Naive B cell (primary cell): ENCODE measurements around the gene P4HB. TPM values are rescaled to one million over a fixed set of nuclear protein-coding genes. Genes with fewer than 3 reads are reported as not detected.

Experiments used
- ATAC-seq, 2 donors: fragments of 150-1000 bp; cut with Tn5 transposase; 2 replicates each; pipeline ENCODE4 v1.10.0; 2021; ENCODE audit warnings: low read depth in 2 of 2, mild to moderate bottlenecking in 2 of 2, moderate library complexity in 2 of 2
- DNase-seq: peaks from one replicate; pipeline ENCODE4 v3.0.0; 2022
- H3K27ac Mint-ChIP-seq, 6 donors: one replicate each; pipeline ENCODE4 v1.8.0; 2020 to 2022; ENCODE audit warnings: mild to moderate bottlenecking in 6 of 6, mixed read lengths in 6 of 6, moderate library complexity in 5 of 6, inconsistent platforms in 2 of 6
- H3K27me3 Mint-ChIP-seq, 3 donors: one replicate each; pipeline ENCODE4 v1.8.0; 2021 to 2022; ENCODE audit warnings: mixed read lengths in 3 of 3, mild to moderate bottlenecking in 1 of 3
- H3K36me3 Mint-ChIP-seq, 2 donors: one replicate each; pipeline ENCODE4 v1.8.0; 2020 to 2022; ENCODE audit warnings: mixed read lengths in 2 of 2, inconsistent platforms in 1 of 2, mild to moderate bottlenecking in 1 of 2
- H3K4me1 Mint-ChIP-seq, 3 donors: one replicate each; pipeline ENCODE4 v1.8.0; 2020 to 2022; ENCODE audit warnings: mixed read lengths in 3 of 3, inconsistent platforms in 1 of 3, mild to moderate bottlenecking in 1 of 3, moderate library complexity in 1 of 3
- H3K4me3 Mint-ChIP-seq, 8 donors: one replicate each; pipeline ENCODE4 v1.8.0; 2020 to 2022; ENCODE audit warnings: mild to moderate bottlenecking in 8 of 8, mixed read lengths in 8 of 8, moderate library complexity in 8 of 8, inconsistent platforms in 2 of 8
- H3K9me3 Mint-ChIP-seq, 7 donors: one replicate each; pipeline ENCODE4 v1.8.0; 2020 to 2022; ENCODE audit warnings: mixed read lengths in 7 of 7, mild to moderate bottlenecking in 5 of 7, inconsistent platforms in 2 of 7, moderate library complexity in 1 of 7
- polyA plus RNA-seq, 6 donors: library from polyadenylated mRNA; unstranded; fragments of 300-500 nt; fragmentation: Illumina TruSeq; gene quantifications; one replicate each; pipeline ENCODE4 v1.2.3, GENCODE V29; 2021; ENCODE audit warnings: low read depth in 6 of 6

Gene P4HB
- polyA plus RNA-seq, 6 donors from 2014 or later: 139 to 192 (median 158) TPM

GRCh38 chr17:81902023-81902652 is 41.8 kb upstream of the P4HB start, which contains the start of gene NPB:
NPB (plus strand) TSS chr17:81902238; CDS start chr17:81902278, 40 bp downstream.
- H3K27me3 Mint-ChIP-seq: peaks cover 7 to 13% (median 12%) of the 10 kb centered on the region in 3 donors
- DNase-seq (no peak), ATAC-seq (peak; percentile 56 to 57)
- H3K4me3 Mint-ChIP-seq: peak within 1 kb of the TSS; percentile 21 to 65 (median 28)
- H3K9me3 Mint-ChIP-seq: no peaks in the 10 kb centered on the region
- peaks cover 6 to 8% (median 8%) of the 10 kb centered on the region in 3 donors for H3K4me1 Mint-ChIP-seq
- peaks cover 9 to 11% of the 10 kb centered on the region in 2 donors for H3K36me3 Mint-ChIP-seq
- no peak within 1 kb of the TSS for H3K27ac Mint-ChIP-seq

- Mint-ChIP-seq H3K27ac (no peak overlapping the region), H3K27me3 (peaks cover 7 to 13% (median 12%) of the 10 kb centered on the region in 3 donors), H3K4me3 (peak overlapping the region; percentile 20 to 82 (median 28)), H3K4me1 (peaks cover 6 to 8% (median 8%) of the 10 kb centered on the region in 3 donors), H3K36me3 (peaks cover 9 to 11% of the 10 kb centered on the region in 2 donors), H3K9me3 (no peaks in the 10 kb centered on the region)
- ATAC-seq: no peak
- DNase-seq: no peak
Measured at GRCh38 chr17:81901167-81902022, 41.1 kb upstream of the P4HB start.

GRCh38 chr17:81900181-81900820 is 40.0 kb upstream of the P4HB start:
- Mint-ChIP-seq H3K27me3 (peaks cover 7 to 13% (median 12%) of the 10 kb centered on the region in 3 donors), H3K36me3 (peaks cover 9 to 11% of the 10 kb centered on the region in 2 donors), H3K27ac (no peak overlapping the region), H3K9me3 (no peaks in the 10 kb centered on the region), H3K4me1 (peaks cover 6 to 8% (median 8%) of the 10 kb centered on the region in 3 donors), H3K4me3 (peak overlapping the region in 3 of 8 donors; percentile 20 to 30 (median 27))
- DNase-seq: no peak
- no peak for ATAC-seq

- no peak for ATAC-seq
- Mint-ChIP-seq H3K4me3 (peak overlapping the region in 1 of 8 donors; percentile 19), H3K36me3 (peaks cover 9 to 11% of the 10 kb centered on the region in 2 donors), H3K4me1 (peaks cover 6 to 8% (median 8%) of the 10 kb centered on the region in 3 donors), H3K27ac (no peak overlapping the region), H3K9me3 (no peaks in the 10 kb centered on the region), H3K27me3 (peaks cover 7 to 13% (median 12%) of the 10 kb centered on the region in 3 donors)
- DNase-seq: no peak
Measured at GRCh38 chr17:81899514-81900166, 39.3 kb upstream of the P4HB start.

GRCh38 chr17:81898885-81899284 is 38.5 kb upstream of the P4HB start:
- Mint-ChIP-seq H3K4me1 (peaks cover 6 to 8% (median 8%) of the 10 kb centered on the region in 3 donors), H3K9me3 (no peaks in the 10 kb centered on the region), H3K27ac (no peak overlapping the region), H3K36me3 (peaks cover 9 to 11% of the 10 kb centered on the region in 2 donors), H3K27me3 (peaks cover 7 to 13% (median 12%) of the 10 kb centered on the region in 3 donors), H3K4me3 (no peak overlapping the region)
- DNase-seq (no peak), ATAC-seq (no peak)

DNA sequence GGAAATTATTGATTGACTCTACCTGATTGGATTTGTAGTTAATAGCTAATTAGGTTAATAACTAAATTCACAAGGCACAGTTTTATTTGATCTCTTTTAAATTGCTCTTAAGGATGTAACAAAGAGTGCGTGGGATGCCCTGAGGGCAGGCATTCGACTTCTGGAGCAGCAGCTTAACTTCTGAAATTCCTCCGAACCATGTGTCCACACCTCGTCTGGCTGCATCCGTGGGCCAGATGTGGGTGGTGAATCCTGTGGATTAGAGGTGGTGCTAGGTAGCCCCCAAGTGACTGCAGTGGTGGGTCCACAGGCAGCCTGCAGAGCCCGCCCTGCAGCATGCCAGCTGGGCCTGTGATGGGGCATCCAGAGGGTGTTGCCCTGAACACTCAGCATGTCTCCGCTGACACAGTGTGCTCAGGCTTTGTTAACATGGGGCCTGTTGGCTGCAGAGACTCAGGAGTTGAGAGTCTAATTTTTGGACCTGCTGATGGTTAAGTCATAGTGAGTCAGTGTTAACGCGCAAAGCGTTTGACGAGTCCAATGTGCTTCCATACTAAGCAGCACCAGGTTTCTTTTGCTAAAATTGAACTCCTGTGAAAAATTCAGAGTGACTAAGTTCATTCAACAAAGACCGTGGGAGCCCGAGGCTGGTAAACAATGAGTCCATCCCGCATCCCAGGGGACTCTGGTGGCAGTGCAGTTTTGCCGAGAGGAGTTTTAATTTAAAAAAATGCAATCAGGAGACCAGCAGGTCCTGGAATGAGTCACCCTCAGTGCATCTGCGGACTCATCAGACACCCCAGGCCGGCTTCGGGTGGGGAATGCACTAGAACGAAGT is 37.9 kb upstream of the P4HB start:
- Mint-ChIP-seq H3K9me3 (no peaks in the 10 kb centered on the region), H3K4me1 (peaks cover 6 to 14% (median 8%) of the 10 kb centered on the region in 3 donors), H3K36me3 (peaks cover 9 to 11% of the 10 kb centered on the region in 2 donors), H3K4me3 (no peak overlapping the region), H3K27ac (no peak overlapping the region), H3K27me3 (peaks cover 7 to 13% (median 12%) of the 10 kb centered on the region in 3 donors)
- ATAC-seq: no peak
- no peak for DNase-seq

- Mint-ChIP-seq H3K4me3 (peak overlapping the region in 2 of 8 donors; percentile 3 to 6), H3K27ac (peak overlapping the region in 1 of 6 donors; percentile 56), H3K9me3 (no peaks in the 10 kb centered on the region), H3K4me1 (peaks cover 0 to 14% (median 4%) of the 10 kb centered on the region in 3 donors), H3K36me3 (peaks cover 0 to 6% of the 10 kb centered on the region in 2 donors), H3K27me3 (no peaks in the 10 kb centered on the region)
- DNase-seq (no peak), ATAC-seq (no peak)
Measured at GRCh38 chr17:81895400-81895799, 35.1 kb upstream of the P4HB start.

DNA sequence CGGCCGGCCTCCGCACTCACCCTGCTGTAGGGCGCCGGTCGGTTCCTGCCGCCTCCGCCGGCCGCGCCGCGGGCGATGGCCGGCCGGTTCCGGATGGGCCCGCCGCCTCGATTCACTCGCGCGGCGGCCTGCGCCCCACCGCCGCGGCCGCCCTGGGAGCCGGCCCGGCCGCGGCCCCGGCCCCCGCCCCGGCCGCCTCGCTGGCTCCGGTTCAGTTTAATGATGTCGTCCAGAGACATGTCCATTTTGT is 30.9 kb upstream of the P4HB start:
- H3K9me3 Mint-ChIP-seq: no peaks in the 10 kb centered on the region
- ATAC-seq: peak; percentile 4 to 8
- peak overlapping the region; percentile 86 to 99 (median 95) for H3K4me3 Mint-ChIP-seq
- no peak for DNase-seq
- H3K27me3 Mint-ChIP-seq: no peaks in the 10 kb centered on the region
- H3K4me1 Mint-ChIP-seq: peaks cover 8 to 24% (median 16%) of the 10 kb centered on the region in 3 donors
- H3K27ac Mint-ChIP-seq: peak overlapping the region; percentile 95 to 100 (median 97)
- peaks cover 3 to 13% of the 10 kb centered on the region in 2 donors for H3K36me3 Mint-ChIP-seq

- no peak for DNase-seq
- Mint-ChIP-seq H3K4me3 (peak overlapping the region; percentile 75 to 94 (median 86)), H3K27ac (peak overlapping the region; percentile 39 to 96 (median 91)), H3K4me1 (peaks cover 12 to 26% (median 17%) of the 10 kb centered on the region in 3 donors), H3K27me3 (no peaks in the 10 kb centered on the region), H3K36me3 (peaks cover 3 to 13% of the 10 kb centered on the region in 2 donors), H3K9me3 (no peaks in the 10 kb centered on the region)
- no peak for ATAC-seq
Measured at GRCh38 chr17:81890447-81891302, 30.3 kb upstream of the P4HB start.

- peak overlapping the region in 7 of 8 donors; percentile 66 to 94 (median 85) for H3K4me3 Mint-ChIP-seq
- H3K4me1 Mint-ChIP-seq: peaks cover 16 to 31% (median 20%) of the 10 kb centered on the region in 3 donors
- H3K36me3 Mint-ChIP-seq: peaks cover 3 to 13% of the 10 kb centered on the region in 2 donors
- H3K27me3 Mint-ChIP-seq: no peaks in the 10 kb centered on the region
- DNase-seq (no peak), ATAC-seq (no peak)
- peak overlapping the region in 3 of 6 donors; percentile 33 to 95 (median 72) for H3K27ac Mint-ChIP-seq
- no peaks in the 10 kb centered on the region for H3K9me3 Mint-ChIP-seq
Measured at GRCh38 chr17:81889602-81890001, 29.3 kb upstream of the P4HB start.

DNA sequence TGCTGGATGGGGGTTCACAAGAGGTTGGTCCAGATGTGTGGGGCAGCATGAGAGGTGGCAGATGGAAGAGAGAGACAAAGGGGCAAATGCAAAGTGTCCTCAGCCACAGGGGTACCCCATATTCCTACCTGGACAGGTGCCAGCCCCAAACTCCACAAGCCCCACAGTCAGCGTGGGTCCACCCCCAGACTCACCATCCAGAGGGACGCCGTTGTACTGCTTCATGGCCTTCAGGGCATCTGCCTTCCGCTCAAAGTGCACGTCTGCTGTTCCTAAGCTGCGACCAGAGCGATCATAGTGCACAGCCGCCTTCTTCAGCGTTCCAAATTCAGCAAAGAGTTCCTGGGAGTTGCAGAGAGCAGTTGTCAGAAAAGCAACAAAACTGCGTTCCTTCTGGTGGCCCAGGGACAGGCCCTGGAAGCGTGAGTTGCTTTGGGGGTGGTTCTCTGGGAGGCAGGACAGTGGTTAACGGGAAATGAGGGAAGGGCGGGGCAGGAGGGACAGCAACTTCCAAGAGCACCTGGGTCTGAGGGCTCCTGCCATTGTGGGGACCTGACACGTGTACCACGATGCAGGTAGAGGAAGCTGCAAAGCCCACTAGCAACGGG is 28.8 kb upstream of the P4HB start:
- Mint-ChIP-seq H3K27me3 (no peaks in the 10 kb centered on the region), H3K4me1 (peaks cover 16 to 31% (median 20%) of the 10 kb centered on the region in 3 donors), H3K9me3 (no peaks in the 10 kb centered on the region), H3K4me3 (peak overlapping the region; percentile 26 to 94 (median 72)), H3K36me3 (peaks cover 3 to 13% of the 10 kb centered on the region in 2 donors), H3K27ac (peak overlapping the region in 5 of 6 donors; percentile 32 to 77 (median 57))
- DNase-seq (no peak), ATAC-seq (no peak)
